Forelimb muscle (tissue), 1 donor: Measurements from ENCODE around the gene SPP1. TPM values are rescaled to one million over a fixed set of nuclear protein-coding genes. Genes with fewer than 3 reads are reported as not detected.
"Not testable (repeated sequence)": the region's sequence is repeated elsewhere in the genome, so short reads cannot be mapped to it uniquely, and the experiment has no call there.

Experiments
- DNase-seq: peaks from one replicate; pipeline ENCODE4 v3.0.0-alpha.2; 2013; ENCODE audit warnings: low read depth
- polyA plus RNA-seq: library from polyadenylated mRNA; unstranded; fragments of 120-200 nt; gene quantifications from one replicate; pipeline ENCODE4 v1.2.1, GENCODE V29; 2013; ENCODE audit not compliant: insufficient read length

The SPP1 gene
- polyA plus RNA-seq, 1 donor, result 85.1 TPM

- not testable (repeated sequence) for DNase-seq
Observed at GRCh38 chr4:88025868-88026661, 50.6 kb downstream of the SPP1 start.

- DNase-seq, result no peak
Observed at GRCh38 chr4:88027611-88028608, 52.4 kb downstream of the SPP1 start.

- no peak for DNase-seq
Observed at GRCh38 chr4:88028946-88029345, 53.4 kb downstream of the SPP1 start.

- DNase-seq, result no peak
Observed at GRCh38 chr4:88029556-88029955, 54.0 kb downstream of the SPP1 start.

GRCh38 chr4:88030565-88031310 is 55.2 kb downstream of the SPP1 start:
- no peak for DNase-seq

Other genes starting within 250 kb of the SPP1 start
- gene IBSP, start 176.2 kb upstream of the SPP1 start, polyA plus RNA-seq, result not detected
- gene MEPE, start 142.7 kb upstream of the SPP1 start, polyA plus RNA-seq, result not detected
- 24.3 TPM for gene PKD2, start 31.9 kb downstream of the SPP1 start, polyA plus RNA-seq
- gene ABCG2, start 182.9 kb downstream of the SPP1 start, polyA plus RNA-seq, result 4.2 TPM